ENCODE data around the gene CFAP77.

DNA sequence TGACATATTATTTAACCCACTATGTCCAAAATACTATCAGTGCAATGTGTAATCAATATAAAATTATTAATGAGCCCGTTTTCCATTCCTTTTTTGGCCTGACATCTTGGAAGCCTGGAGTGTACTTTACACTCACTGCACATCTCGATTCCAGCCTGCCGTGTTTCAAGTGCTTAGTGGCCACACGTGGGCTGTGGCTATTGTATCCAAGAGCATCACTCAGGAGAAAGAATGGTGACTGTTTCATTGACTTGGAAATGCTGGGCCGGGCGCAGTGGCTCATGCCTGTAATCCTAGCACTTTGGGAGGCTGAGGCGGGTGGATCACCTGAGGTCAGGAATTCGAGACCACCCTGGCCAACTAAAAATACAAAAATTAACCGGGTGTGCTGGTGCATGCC is 54.5 kb downstream of the CFAP77 start:
- TF ChIP-seq CTCF (IDR thresholded peaks at IDR 0.05 in 2 of 3, conservative IDR thresholded peaks at IDR 0.05 in 1 of 3; ENCODE audit: insufficient read depth in 2 of 3, low read depth in 1 of 3, low read length in 3 of 3) (no peak), CGGBP1 (CRISPR knock-in tag; IDR thresholded peaks at IDR 0.05) (no peak), DNMT1 (IDR thresholded peaks at IDR 0.05) (no peak), POLR2AphosphoS5 (IDR thresholded peaks at IDR 0.05; ENCODE audit: control insufficient read depth, insufficient read depth, low read depth, low read length) (no peak), ZNF561 (CRISPR knock-in tag; conservative IDR thresholded peaks at IDR 0.05) (no peak), ZNF318 (IDR thresholded peaks at IDR 0.05; ENCODE audit: borderline replicate concordance in 1 of 2, low read depth in 1 of 2) (no peak)

Data from K562 (cell line).